ENCODE data around the gene HEG1.

HEG1 gene

GRCh38 chr3:124942613-124943012 lies 113.2 kb downstream of the HEG1 start:
- DNase-seq (ENCODE audit: low read depth) = no peak

GRCh38 chr3:124941771-124942170 lies 114.0 kb downstream of the HEG1 start:
- DNase-seq (ENCODE audit: low read depth) = no peak

GRCh38 chr3:124939661-124940060 lies 116.1 kb downstream of the HEG1 start:
- DNase-seq (ENCODE audit: low read depth) = no peak

- no peak for DNase-seq (ENCODE audit: low read depth)
Observed at GRCh38 chr3:124938896-124939295, 116.9 kb downstream of the HEG1 start.

- DNase-seq (ENCODE audit: low read depth) = no peak
Observed at GRCh38 chr3:124937049-124937448, 118.7 kb downstream of the HEG1 start.

- DNase-seq (ENCODE audit: low read depth) = no peak
Observed at GRCh38 chr3:124935794-124936542, 119.8 kb downstream of the HEG1 start.

- DNase-seq (ENCODE audit: low read depth) = no peak
Observed at GRCh38 chr3:124935264-124935663, 120.5 kb downstream of the HEG1 start.

- DNase-seq (ENCODE audit: low read depth) = no peak
Observed at GRCh38 chr3:124934577-124934976, 121.2 kb downstream of the HEG1 start, which contains the start of gene MUC13. MUC13 (minus strand) TSS chr3:124934751; CDS start chr3:124934712, 39 bp downstream.

GRCh38 chr3:124928333-124929202 lies 127.2 kb downstream of the HEG1 start:
- DNase-seq (ENCODE audit: low read depth) = peak; percentile 20

GRCh38 chr3:124927574-124928045 lies 128.2 kb downstream of the HEG1 start:
- no peak for DNase-seq (ENCODE audit: low read depth)

- no peak for DNase-seq (ENCODE audit: low read depth)
Observed at GRCh38 chr3:124926426-124927101, 129.2 kb downstream of the HEG1 start.

- no peak for DNase-seq (ENCODE audit: low read depth)
Observed at GRCh38 chr3:124924741-124925140, 131.1 kb downstream of the HEG1 start.

GRCh38 chr3:124923833-124924232 lies 132.0 kb downstream of the HEG1 start:
- no peak for DNase-seq (ENCODE audit: low read depth)

GRCh38 chr3:124920718-124921117 lies 135.1 kb downstream of the HEG1 start:
- no peak for DNase-seq (ENCODE audit: low read depth)

GRCh38 chr3:124919756-124920155 lies 136.0 kb downstream of the HEG1 start:
- DNase-seq (ENCODE audit: low read depth) = no peak

GRCh38 chr3:124918524-124918923 lies 137.3 kb downstream of the HEG1 start:
- DNase-seq (ENCODE audit: low read depth) = no peak

- DNase-seq (ENCODE audit: low read depth) = no peak
Observed at GRCh38 chr3:124916837-124917409, 138.9 kb downstream of the HEG1 start.

Data from stimulated activated CD8-positive, alpha-beta memory T cell treated with anti-CD3 and anti-CD28 coated beads, Interleukin-12 subunit alpha, Interleukin-12 subunit beta, amount 100 ng/mL, for 4 hours (primary cell).